HL-60 (cell line): ENCODE results near the gene FUT2.

ENCODE experiments used
- POLR2AphosphoS5 ChIP-seq: IDR thresholded peaks from 2 replicates; pipeline ENCODE4 v1.6.1; 2012; ENCODE audit warnings: low read depth
- TF ChIP-seq, protein P1 (sequence below): IDR thresholded peaks from one replicate; pipeline ENCODE4 v1.5.1; 2011; ENCODE audit warnings: low read length, control low read depth, inconsistent platforms; ENCODE audit not compliant: insufficient read depth
- TF ChIP-seq, protein P2 (sequence below): IDR thresholded peaks from 2 replicates; pipeline ENCODE4 v1.6.1; 2012; ENCODE audit warnings: low read depth; ENCODE audit not compliant: insufficient replicate concordance

DNA sequence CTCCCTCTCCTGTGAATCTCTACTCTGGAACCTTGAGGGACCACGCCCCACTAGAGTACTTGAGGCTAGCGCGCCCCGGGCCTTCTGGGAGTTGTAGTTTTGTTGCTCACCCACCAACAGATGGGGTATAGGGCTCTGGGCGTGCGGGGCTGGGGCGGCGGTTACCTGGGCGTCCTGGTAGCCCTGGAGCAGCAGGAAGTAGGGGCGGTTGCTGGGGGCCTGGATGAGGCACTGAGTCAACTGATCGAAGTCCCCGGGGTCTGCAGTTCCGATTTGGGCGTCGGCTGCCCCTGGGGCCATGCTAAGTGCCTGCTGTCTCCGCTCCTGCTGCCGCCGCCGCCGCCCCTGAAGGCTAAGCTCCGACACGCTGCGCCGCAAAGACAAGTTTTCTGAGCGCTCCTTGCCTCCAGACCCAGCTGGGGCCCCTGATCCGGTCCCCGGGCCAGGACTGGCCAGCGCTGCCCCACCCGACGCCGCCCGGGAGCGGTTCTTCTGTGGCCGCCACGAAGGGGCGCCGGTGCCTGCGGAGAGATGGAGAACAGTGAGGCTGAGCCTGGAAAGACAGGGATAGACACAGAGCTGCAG lies 39.4 kb downstream of the FUT2 start:
- TF ChIP-seq, protein P1, sequence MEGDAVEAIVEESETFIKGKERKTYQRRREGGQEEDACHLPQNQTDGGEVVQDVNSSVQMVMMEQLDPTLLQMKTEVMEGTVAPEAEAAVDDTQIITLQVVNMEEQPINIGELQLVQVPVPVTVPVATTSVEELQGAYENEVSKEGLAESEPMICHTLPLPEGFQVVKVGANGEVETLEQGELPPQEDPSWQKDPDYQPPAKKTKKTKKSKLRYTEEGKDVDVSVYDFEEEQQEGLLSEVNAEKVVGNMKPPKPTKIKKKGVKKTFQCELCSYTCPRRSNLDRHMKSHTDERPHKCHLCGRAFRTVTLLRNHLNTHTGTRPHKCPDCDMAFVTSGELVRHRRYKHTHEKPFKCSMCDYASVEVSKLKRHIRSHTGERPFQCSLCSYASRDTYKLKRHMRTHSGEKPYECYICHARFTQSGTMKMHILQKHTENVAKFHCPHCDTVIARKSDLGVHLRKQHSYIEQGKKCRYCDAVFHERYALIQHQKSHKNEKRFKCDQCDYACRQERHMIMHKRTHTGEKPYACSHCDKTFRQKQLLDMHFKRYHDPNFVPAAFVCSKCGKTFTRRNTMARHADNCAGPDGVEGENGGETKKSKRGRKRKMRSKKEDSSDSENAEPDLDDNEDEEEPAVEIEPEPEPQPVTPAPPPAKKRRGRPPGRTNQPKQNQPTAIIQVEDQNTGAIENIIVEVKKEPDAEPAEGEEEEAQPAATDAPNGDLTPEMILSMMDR = no peak
- no peak for TF ChIP-seq POLR2AphosphoS5
- TF ChIP-seq, protein P2, sequence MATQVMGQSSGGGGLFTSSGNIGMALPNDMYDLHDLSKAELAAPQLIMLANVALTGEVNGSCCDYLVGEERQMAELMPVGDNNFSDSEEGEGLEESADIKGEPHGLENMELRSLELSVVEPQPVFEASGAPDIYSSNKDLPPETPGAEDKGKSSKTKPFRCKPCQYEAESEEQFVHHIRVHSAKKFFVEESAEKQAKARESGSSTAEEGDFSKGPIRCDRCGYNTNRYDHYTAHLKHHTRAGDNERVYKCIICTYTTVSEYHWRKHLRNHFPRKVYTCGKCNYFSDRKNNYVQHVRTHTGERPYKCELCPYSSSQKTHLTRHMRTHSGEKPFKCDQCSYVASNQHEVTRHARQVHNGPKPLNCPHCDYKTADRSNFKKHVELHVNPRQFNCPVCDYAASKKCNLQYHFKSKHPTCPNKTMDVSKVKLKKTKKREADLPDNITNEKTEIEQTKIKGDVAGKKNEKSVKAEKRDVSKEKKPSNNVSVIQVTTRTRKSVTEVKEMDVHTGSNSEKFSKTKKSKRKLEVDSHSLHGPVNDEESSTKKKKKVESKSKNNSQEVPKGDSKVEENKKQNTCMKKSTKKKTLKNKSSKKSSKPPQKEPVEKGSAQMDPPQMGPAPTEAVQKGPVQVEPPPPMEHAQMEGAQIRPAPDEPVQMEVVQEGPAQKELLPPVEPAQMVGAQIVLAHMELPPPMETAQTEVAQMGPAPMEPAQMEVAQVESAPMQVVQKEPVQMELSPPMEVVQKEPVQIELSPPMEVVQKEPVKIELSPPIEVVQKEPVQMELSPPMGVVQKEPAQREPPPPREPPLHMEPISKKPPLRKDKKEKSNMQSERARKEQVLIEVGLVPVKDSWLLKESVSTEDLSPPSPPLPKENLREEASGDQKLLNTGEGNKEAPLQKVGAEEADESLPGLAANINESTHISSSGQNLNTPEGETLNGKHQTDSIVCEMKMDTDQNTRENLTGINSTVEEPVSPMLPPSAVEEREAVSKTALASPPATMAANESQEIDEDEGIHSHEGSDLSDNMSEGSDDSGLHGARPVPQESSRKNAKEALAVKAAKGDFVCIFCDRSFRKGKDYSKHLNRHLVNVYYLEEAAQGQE = no peak
